Transverse colon (tissue), 4 donors: Measurements from ENCODE around the gene ABTB2. TPM values are rescaled to one million over a fixed set of nuclear protein-coding genes. Genes with fewer than 3 reads are reported as not detected.

Source experiments
- DNase-seq: peaks from one replicate; pipeline ENCODE4 v3.0.0-alpha.2; 2019
- H3K27ac ChIP-seq, 4 donors: fragments of 200-600 bp; sonication (generic); 2 replicates each; pipeline ENCODE4 v1.5.1; 2016 to 2018; ENCODE audit warnings: inconsistent platforms in 4 of 4
- H3K27me3 ChIP-seq: fragments of 200-600 bp; sonication (generic); 2 replicates; pipeline ENCODE4 v1.5.1; 2017; ENCODE audit warnings: inconsistent platforms
- H3K36me3 ChIP-seq, 4 donors: fragments of 200-600 bp; sonication (generic); 2 replicates each; pipeline ENCODE4 v1.5.1; 2017 to 2019; ENCODE audit warnings: inconsistent platforms in 4 of 4
- H3K4me1 ChIP-seq, 4 donors: fragments of 200-600 bp; sonication (generic); 2 replicates each; pipeline ENCODE4 v1.5.1; 2017 to 2020; ENCODE audit warnings: inconsistent platforms in 4 of 4
- H3K4me3 ChIP-seq, 4 donors: fragments of 200-600 bp; sonication (generic); 1 replicate in 1 of 4; 2 replicates in 3 of 4; pipeline versions ENCODE4 v1.5.1 to v1.6.1; 2017 to 2019; ENCODE audit warnings: inconsistent platforms in 4 of 4
- H3K9me3 ChIP-seq, 2 donors: fragments of 200-600 bp; sonication (generic); 2 replicates each; pipeline ENCODE4 v1.5.1; 2017 to 2019; ENCODE audit warnings: inconsistent platforms in 2 of 2
- EP300 ChIP-seq: sonication (generic); formaldehyde crosslinking; IDR thresholded peaks from one replicate; pipeline ENCODE4 v1.6.1; 2017; ENCODE audit warnings: antibody characterized with exemption, low read depth
- POLR2A ChIP-seq: fragments of 450-650 bp; IDR thresholded peaks from one replicate; pipeline ENCODE4 v1.6.1; 2016; ENCODE audit warnings: antibody characterized with exemption, mild to moderate bottlenecking, moderate library complexity
- POLR2AphosphoS5 ChIP-seq, 3 donors: sonication (generic); formaldehyde crosslinking; IDR thresholded peaks; one replicate each; pipeline ENCODE4 v1.6.1; 2016; ENCODE audit warnings: antibody characterized with exemption in 3 of 3
- WGBS, 2 donors: methylation state at CpG; one replicate each; pipeline ENCODE4 v1.1.5; 2018; ENCODE audit warnings: low coverage in 1 of 2; 5-methylcytosine and 5-hydroxymethylcytosine counted together
- in situ Hi-C, 4 donors: fragments of 200-750 bp; cut with MboI; loops; one replicate each; pipeline versions ENCODE4 v1.15.0 to v1.15.1; 2017; ENCODE audit warnings: low sequenced_read_pairs in 3 of 4, low pct_ligation_motif_present in 1 of 4, low pct_unique_long_range_greater_than_20kb in 1 of 4
- intact Hi-C: fragments of 100-400 bp; cut with DNase I; formaldehyde crosslinking; loops from one replicate; pipeline ENCODE4 v1.15.1; 2023; ENCODE audit warnings: low total_unique reads
- total RNA-seq, 4 donors: library from RNA; depleted of rRNA; stranded (reverse); fragments of >200 nt; gene quantifications; one replicate each; pipeline ENCODE4 v1.1.0, GENCODE V29; 2016
- TF ChIP-seq, protein P1 (sequence below), 5 experiments: fragments of 200-600 bp in 3 of 5; fragments of 450-650 bp in 2 of 5; sonication (generic) in 3 of 5; IDR thresholded peaks; 1 replicate in 2 of 5; 2 replicates in 3 of 5; pipeline ENCODE4 v1.5.1; 2016 to 2017; ENCODE audit warnings: antibody characterized with exemption in 5 of 5, inconsistent platforms in 3 of 5, mild to moderate bottlenecking in 2 of 5, moderate library complexity in 1 of 5

Gene ABTB2
- total RNA-seq, 4 donors from 2014 or later, result 0.60 to 41.9 (median 20.7) TPM

DNA sequence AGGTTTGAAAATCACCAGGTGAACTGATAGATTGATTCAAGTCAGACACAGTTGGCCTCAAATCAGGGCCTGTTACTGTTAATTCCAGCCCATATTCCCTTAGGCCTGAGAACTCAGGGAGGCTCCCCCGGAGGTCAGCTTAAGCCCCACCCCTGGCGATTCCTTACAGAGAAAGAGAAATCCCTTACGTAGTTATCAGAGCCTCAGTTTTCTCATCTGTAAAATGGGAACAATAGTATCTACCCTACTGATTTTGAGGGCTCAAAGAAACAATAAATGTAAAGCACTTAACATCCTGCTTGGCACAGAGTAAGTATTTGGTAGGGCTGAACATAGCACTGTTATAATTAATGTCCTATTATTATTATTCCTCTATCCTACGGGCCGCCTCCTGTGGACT, 158.3 kb downstream of the ABTB2 start:
- intact Hi-C loops (no loop called here), in situ Hi-C loops (no loop called here)
- Histone ChIP-seq H3K4me1 (no peaks in the 10 kb centered on the region), H3K36me3 (no peaks in the 10 kb centered on the region), H3K27ac (no peak overlapping the region), H3K9me3 (no peaks in the 10 kb centered on the region), H3K4me3 (no peak overlapping the region), H3K27me3 (no peaks in the 10 kb centered on the region)
- 75% methylated on average over 4 to 5 of the region's 5 CpGs for WGBS, 2 donors
- DNase-seq, result no peak
- TF ChIP-seq POLR2A, result no peak
- no peak for TF ChIP-seq EP300
- TF ChIP-seq, protein P1, sequence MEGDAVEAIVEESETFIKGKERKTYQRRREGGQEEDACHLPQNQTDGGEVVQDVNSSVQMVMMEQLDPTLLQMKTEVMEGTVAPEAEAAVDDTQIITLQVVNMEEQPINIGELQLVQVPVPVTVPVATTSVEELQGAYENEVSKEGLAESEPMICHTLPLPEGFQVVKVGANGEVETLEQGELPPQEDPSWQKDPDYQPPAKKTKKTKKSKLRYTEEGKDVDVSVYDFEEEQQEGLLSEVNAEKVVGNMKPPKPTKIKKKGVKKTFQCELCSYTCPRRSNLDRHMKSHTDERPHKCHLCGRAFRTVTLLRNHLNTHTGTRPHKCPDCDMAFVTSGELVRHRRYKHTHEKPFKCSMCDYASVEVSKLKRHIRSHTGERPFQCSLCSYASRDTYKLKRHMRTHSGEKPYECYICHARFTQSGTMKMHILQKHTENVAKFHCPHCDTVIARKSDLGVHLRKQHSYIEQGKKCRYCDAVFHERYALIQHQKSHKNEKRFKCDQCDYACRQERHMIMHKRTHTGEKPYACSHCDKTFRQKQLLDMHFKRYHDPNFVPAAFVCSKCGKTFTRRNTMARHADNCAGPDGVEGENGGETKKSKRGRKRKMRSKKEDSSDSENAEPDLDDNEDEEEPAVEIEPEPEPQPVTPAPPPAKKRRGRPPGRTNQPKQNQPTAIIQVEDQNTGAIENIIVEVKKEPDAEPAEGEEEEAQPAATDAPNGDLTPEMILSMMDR (IDR thresholded peaks at IDR 0.05), result no peak
- no peak for TF ChIP-seq POLR2AphosphoS5 (IDR thresholded peaks at IDR 0.05)

DNA sequence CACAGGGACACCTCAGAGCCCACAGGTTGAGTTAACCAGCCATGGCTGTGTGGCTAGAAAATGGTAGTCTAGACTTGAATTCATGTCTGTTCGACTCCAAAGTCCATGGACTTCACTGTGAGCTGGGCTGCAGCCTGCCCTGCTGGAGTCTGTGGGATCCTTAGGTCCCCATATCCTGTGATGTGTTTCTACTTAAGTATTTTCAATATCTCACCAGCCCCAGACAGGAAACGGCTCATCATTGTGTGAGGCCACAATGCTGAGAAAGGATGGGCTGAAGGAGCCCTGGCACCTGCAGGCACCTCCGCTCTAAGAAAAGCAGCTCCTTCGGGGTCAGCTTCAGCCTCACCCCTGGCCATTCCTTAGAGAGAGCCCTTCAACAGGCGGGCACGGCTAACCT, 159.3 kb downstream of the ABTB2 start:
- no peak for DNase-seq
- WGBS, 2 donors, result 89 to 91% methylated on average over 4 to 6 of the region's 6 CpGs
- Histone ChIP-seq H3K36me3 (no peaks in the 10 kb centered on the region), H3K27me3 (no peaks in the 10 kb centered on the region), H3K4me3 (no peak overlapping the region), H3K9me3 (no peaks in the 10 kb centered on the region), H3K4me1 (no peaks in the 10 kb centered on the region), H3K27ac (no peak overlapping the region)
- TF ChIP-seq POLR2AphosphoS5 (IDR thresholded peaks at IDR 0.05) (no peak), EP300 (no peak)
- TF ChIP-seq, protein P1 (IDR thresholded peaks at IDR 0.05), result no peak
- in situ Hi-C loops, result no loop called here
- intact Hi-C loops, result no loop called here

DNA sequence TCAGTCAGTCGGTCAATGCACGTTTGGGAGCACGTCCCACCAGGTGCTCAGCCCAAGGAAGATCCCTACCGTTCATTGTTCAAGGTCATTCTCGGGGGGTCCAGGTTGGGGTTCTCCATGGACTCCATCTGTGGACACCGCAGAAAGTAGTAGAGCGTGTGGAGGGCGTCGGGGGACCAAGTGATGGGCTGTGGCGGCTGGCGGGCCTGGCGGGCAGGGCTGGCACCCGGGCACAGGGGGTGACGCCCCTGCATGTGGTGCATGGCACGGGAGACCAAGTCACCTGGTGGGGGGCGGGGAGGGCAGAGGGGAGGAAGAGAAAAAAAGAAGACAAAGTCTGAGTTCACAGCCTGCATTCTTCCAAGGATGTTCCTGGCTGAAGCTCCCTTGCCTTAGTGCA, 160.6 kb downstream of the ABTB2 start:
- H3K27ac ChIP-seq, result no peak overlapping the region
- intact Hi-C loops (no loop called here), in situ Hi-C loops (no loop called here)
- TF ChIP-seq, protein P1 (IDR thresholded peaks at IDR 0.05), result no peak
- no peak for TF ChIP-seq POLR2A
- no peak for TF ChIP-seq EP300
- TF ChIP-seq POLR2AphosphoS5 (IDR thresholded peaks at IDR 0.05), result no peak
- H3K4me3 ChIP-seq, result no peak overlapping the region
- no peaks in the 10 kb centered on the region for H3K27me3 ChIP-seq
- H3K4me1 ChIP-seq, result peaks cover 0 to 11% (median 2%) of the 10 kb centered on the region in 4 donors
- 96% methylated on average over 16 of the region's 16 CpGs; no CpG with 5 or more reads in 1 of the 2 donors for WGBS, 2 donors
- no peaks in the 10 kb centered on the region for H3K9me3 ChIP-seq
- no peak for DNase-seq
- no peaks in the 10 kb centered on the region for H3K36me3 ChIP-seq

DNA sequence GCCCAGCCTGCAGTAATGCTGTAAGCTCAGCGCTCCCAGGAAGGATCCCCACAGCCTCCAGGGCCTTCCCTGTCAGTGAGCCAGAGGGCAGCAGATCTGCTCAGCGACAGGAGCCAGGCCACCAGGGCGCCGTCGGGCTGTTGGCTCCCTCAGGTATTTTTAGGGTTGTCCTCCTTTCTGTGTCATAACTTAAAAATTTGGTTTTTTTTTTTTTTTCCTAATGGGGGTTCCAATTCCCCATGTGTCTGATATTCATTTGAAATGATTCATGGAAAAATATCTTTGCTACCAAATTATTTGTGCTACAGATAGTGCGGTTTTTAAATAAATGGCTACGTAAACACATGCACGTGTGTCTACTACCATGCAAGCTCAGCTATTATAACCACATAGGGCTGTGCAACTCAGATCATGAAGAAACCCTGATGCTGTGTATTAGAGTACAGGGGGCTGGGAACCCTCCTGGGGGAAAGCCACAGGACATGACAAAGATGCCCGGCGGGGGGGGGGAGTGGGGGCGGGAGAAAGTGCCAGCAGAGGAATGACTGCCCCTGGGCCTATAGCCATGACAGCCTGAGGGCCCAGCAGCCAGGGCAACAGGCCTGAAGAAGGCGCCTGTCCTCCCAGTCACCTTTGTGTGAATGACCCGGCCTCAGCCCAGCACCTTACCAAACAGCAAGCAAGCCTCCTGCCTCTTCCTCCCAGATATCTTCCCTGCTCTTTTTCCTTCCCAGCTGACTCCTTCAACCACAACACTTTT, 163.1 kb downstream of the ABTB2 start:
- H3K36me3 ChIP-seq, result no peaks in the 10 kb centered on the region
- no peak overlapping the region for H3K4me3 ChIP-seq
- H3K27ac ChIP-seq, result no peak overlapping the region
- intact Hi-C loops (no loop called here), in situ Hi-C loops (no loop called here)
- no peaks in the 10 kb centered on the region for H3K27me3 ChIP-seq
- WGBS, 2 donors, result 88 to 90% methylated on average over 3 to 12 of the region's 13 CpGs
- peaks cover 0 to 13% (median 2%) of the 10 kb centered on the region in 4 donors for H3K4me1 ChIP-seq
- DNase-seq, result no peak
- TF ChIP-seq POLR2AphosphoS5 (IDR thresholded peaks at IDR 0.05), result no peak
- TF ChIP-seq, protein P1 (IDR thresholded peaks at IDR 0.05), result no peak
- H3K9me3 ChIP-seq, result no peaks in the 10 kb centered on the region
